Liver (tissue), 9 donors: Measurements from ENCODE around the gene CSRP1. TPM values are rescaled to one million over a fixed set of nuclear protein-coding genes. Genes with fewer than 3 reads are reported as not detected.

ENCODE experiments used
- DNase-seq: peaks from one replicate; pipeline ENCODE4 v3.0.0-alpha.2; 2017; ENCODE audit warnings: low spot score
- H3K27ac ChIP-seq, 2 donors: one replicate each; pipeline ENCODE4 v1.7.0; 2013; ENCODE audit warnings: inconsistent platforms in 2 of 2, low read length in 2 of 2, control low read depth in 1 of 2, low read depth in 1 of 2, mild to moderate bottlenecking in 1 of 2
- H3K27me3 ChIP-seq, 4 donors: one replicate each; pipeline versions ENCODE4 v1.6.1 to v1.7.0; 2013; ENCODE audit warnings: low read length in 3 of 4, inconsistent platforms in 1 of 4, mild to moderate bottlenecking in 1 of 4, moderate library complexity in 1 of 4; ENCODE audit not compliant: control insufficient read depth in 4 of 4, insufficient read depth in 4 of 4
- H3K36me3 ChIP-seq, 4 donors: one replicate each; pipeline versions ENCODE4 v1.6.1 to v1.7.0; 2013; ENCODE audit warnings: low read length in 3 of 4, mild to moderate bottlenecking in 3 of 4, low read depth in 1 of 4, moderate library complexity in 1 of 4; ENCODE audit not compliant: control insufficient read depth in 4 of 4, insufficient read depth in 3 of 4
- H3K4me1 ChIP-seq, 4 donors: one replicate each; pipeline versions ENCODE4 v1.6.1 to v1.7.0; 2013; ENCODE audit warnings: low read length in 3 of 4, mild to moderate bottlenecking in 3 of 4, moderate library complexity in 1 of 4; ENCODE audit not compliant: control insufficient read depth in 4 of 4, insufficient read depth in 4 of 4
- H3K4me3 ChIP-seq, 3 donors: one replicate each; pipeline versions ENCODE4 v1.6.1 to v1.7.0; 2013; ENCODE audit warnings: low read length in 3 of 3, control low read depth in 1 of 3, low read depth in 1 of 3, mild to moderate bottlenecking in 1 of 3
- H3K9ac ChIP-seq, 2 donors: one replicate each; pipeline ENCODE4 v1.7.0; 2013; ENCODE audit warnings: low read length in 2 of 2, mild to moderate bottlenecking in 2 of 2, moderate library complexity in 2 of 2, control low read depth in 1 of 2, low read depth in 1 of 2
- H3K9me3 ChIP-seq, 4 donors: one replicate each; pipeline versions ENCODE4 v1.6.1 to v1.7.0; 2013; ENCODE audit warnings: low read length in 3 of 4; ENCODE audit not compliant: control insufficient read depth in 4 of 4
- EGR1 ChIP-seq, 2 donors: IDR thresholded peaks; 2 replicates each; pipeline ENCODE4 v1.6.1; 2016 to 2018; ENCODE audit warnings: antibody characterized with exemption in 2 of 2, low read depth in 2 of 2
- FOXA2 ChIP-seq: IDR thresholded peaks from 2 replicates; pipeline ENCODE4 v1.6.1; 2016; ENCODE audit warnings: antibody characterized with exemption
- NR2F2 ChIP-seq: IDR thresholded peaks from 2 replicates; pipeline ENCODE4 v1.6.1; 2016; ENCODE audit warnings: antibody characterized with exemption
- RAD21 ChIP-seq, 2 donors: IDR thresholded peaks; 2 replicates each; pipeline ENCODE4 v1.6.1; 2016; ENCODE audit warnings: antibody characterized with exemption in 2 of 2, mild to moderate bottlenecking in 2 of 2
- SP1 ChIP-seq: IDR thresholded peaks from 2 replicates; pipeline ENCODE4 v1.6.1; 2018; ENCODE audit warnings: antibody characterized with exemption, mild to moderate bottlenecking
- WGBS: extraction: QIAGEN DNeasy Blood & Tissue Kit; methylation state at CpG from one replicate; pipeline ENCODE4 v1.1.7; 2013; 5-methylcytosine and 5-hydroxymethylcytosine counted together
- polyA plus RNA-seq, 2 donors: library from polyadenylated mRNA; stranded (reverse) in 1 of 2; unstranded in 1 of 2; fragments of 200-250 nt in 1 of 2; fragments of >200 nt in 1 of 2; fragmentation: Nextera tagmentation in 1 of 2; extraction: Ambion mirVana in 1 of 2; gene quantifications; one replicate each; pipeline versions ENCODE4 v1.2.1 to v1.2.3, GENCODE V29; 2013 to 2015
- total RNA-seq, 2 donors: library from RNA; depleted of rRNA; stranded (reverse); fragments of >200 nt; gene quantifications; one replicate each; pipeline ENCODE4 v1.2.3, GENCODE V29; 2014
- TF ChIP-seq, protein P1 (sequence below): IDR thresholded peaks from 2 replicates; pipeline ENCODE4 v1.6.1; 2016; ENCODE audit warnings: antibody characterized with exemption
- donor health status: healthy.
- donor health status: healthy.
- donor health status: healthy.
- donor health status: healthy.
- donor health status: healthy.

Gene CSRP1
- total and polyA plus RNA-seq, 4 donors, result 42.7 to 96.9 (median 68.3) TPM

DNA sequence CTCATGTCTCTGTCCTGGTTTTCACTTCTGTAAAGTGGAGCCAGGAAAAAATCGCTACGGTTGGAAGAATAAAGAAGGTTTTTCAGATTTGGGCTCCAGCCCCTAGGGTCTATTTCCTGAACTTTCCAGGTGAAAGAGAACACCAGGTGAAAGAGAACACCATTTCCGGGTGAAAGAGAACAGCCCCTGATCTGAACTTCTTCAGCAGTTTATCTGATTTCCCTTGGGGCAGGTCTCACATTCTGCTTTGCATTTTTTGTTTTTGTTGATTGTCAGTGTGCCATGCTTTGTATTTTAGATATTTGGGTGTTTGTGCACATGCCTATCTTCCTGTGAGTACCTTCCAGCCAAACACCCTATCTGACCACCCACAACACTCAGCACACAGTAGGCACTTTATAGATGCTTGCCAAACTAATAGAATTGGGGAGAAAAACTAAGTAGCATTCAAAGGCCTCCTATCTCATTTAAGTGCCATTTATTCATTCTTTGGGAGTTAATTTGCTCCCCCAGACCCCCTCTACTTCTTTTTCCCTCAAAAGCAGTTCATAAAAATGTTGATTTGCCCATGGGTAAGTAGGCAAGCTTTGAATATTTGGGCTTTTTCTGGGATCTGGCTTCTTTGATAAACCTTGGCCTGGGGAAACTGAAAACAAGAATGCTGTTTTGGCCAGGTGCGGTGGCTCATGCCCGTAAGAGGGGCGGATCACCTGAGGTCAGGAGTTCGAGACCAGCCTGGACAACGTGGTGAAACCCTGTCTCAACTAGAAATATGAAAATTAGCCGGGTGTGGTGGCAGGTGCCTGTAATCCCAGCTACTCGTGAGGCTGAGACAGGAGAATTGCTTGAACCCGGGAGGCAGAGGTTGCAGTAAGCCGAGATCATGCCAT, 34.2 kb upstream of the CSRP1 start:
- DNase-seq, result no peak
- 90% methylated on average over 12 of the region's 12 CpGs for WGBS
- Histone ChIP-seq H3K27me3 (peaks cover 0 to 3% (median 0%) of the 10 kb centered on the region in 4 donors), H3K4me1 (peaks cover 3 to 20% (median 15%) of the 10 kb centered on the region in 4 donors), H3K9ac (no peak overlapping the region), H3K36me3 (no peaks in the 10 kb centered on the region), H3K27ac (no peak overlapping the region), H3K4me3 (no peak overlapping the region), H3K9me3 (no peaks in the 10 kb centered on the region)
- no peak for TF ChIP-seq FOXA2
- TF ChIP-seq, protein P1, sequence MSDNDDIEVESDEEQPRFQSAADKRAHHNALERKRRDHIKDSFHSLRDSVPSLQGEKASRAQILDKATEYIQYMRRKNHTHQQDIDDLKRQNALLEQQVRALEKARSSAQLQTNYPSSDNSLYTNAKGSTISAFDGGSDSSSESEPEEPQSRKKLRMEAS, result no peak

DNA sequence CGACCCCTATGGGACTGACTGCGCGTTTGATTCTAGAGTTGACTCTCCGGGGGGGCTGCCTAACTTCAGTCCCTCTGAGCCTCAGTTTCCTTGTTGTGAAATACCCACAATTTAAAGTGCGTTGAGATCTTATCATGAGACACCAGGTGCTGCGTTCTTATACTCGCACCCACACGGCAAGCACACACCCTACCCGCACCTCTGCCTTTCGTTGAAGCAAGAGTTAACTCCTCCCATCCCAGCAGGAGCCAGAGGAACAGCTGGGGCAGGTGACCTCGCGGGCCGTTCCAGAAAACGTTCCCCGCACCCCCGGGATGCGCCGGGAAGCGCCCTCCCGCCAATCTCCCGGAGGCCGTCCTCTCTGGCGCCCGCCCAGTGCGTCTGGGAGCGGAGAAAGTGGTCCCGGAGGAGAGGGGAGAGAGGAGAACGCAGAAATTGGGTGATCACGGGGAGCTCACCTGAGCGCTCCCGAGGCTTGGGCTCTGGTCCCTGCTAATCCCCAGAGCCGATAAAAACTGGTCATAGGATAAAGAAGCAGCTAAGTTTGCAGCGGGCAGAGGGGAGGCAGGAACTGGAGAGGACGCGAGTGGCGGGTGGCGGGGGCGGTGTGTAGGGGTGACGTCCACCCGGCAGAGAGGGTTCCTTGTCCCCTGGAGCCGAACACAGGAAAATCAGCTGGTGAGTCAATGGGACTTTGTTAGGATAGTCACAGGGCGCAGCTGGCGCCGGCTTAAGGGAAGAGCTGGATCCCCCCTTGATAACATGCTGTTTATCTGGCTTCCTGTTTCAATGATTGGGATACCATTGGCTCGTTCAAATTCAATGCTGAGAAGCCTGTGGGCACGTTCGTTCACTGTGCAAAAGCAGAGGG, 32.9 kb upstream of the CSRP1 start:
- Histone ChIP-seq H3K9me3 (no peaks in the 10 kb centered on the region), H3K4me3 (peak overlapping the region; percentile 5 to 74 (median 37)), H3K27ac (peak overlapping the region; percentile 55 to 65), H3K36me3 (no peaks in the 10 kb centered on the region), H3K9ac (peak overlapping the region in 1 of 2 donors; percentile 39), H3K27me3 (peaks cover 0 to 3% (median 0%) of the 10 kb centered on the region in 4 donors), H3K4me1 (peaks cover 3 to 20% (median 15%) of the 10 kb centered on the region in 4 donors)
- no peak for DNase-seq
- 11% methylated on average over 47 of the region's 47 CpGs for WGBS
- TF ChIP-seq RAD21 (IDR thresholded peaks at IDR 0.05) (no peak), NR2F2 (no peak), EGR1 (IDR thresholded peaks at IDR 0.05; ENCODE audit: low read depth in 2 of 2) (no peak), FOXA2 (no peak)

DNA sequence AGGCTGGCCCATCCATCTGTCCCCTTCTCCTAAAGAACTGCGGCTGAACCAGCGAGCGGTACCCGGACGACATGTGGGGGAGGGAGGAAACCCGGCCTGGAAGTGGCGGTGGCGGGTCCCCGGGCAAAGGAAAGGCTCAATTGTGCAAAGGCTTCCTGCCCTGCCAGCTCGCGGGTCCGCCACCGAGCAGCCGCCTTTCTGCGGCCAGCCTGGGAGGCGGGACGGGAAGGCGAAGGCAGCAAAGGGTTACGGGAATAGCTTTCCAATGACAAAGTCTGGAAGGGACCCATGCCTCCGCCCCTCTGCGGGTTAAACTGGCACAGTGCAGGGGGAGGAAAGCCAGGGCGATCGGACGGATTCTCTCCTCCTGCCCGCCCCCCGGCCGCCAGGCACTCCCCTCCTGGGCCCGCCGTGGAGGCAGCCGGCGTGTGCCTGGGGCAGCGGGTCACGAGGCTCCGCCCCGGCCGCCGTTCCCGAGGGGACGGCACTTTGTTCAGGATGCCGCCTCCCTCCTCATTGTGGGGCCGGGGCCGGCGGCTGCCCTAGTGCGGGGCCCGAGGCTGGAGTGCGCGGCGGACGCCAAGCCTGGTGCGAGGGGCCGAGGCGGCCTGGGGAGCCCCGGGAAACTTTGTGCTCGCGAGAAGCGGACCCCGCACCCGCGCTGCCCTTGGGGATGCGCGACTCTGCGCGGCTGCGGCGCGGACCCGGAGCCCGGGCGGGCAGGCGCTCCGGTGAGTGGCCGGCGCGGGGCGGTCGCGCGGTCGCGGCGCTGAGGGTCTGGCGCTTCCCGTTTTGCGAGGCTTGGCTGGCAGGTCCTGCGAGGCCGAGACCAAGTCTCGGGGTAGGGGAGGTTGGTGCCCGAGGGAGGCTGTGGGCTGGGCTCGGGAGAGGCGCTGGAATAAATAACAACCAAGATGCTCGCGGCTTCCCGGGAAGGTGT, 32.0 kb upstream of the CSRP1 start, which contains the start of gene NAV1:
Gene NAV1, plus strand, starts transcription at position 516 of the 940 bp plus-strand sequence. CDS start 83,758 bp downstream, outside the sequence.
- H3K9ac ChIP-seq, result peak within 1 kb of the TSS in 1 of 2 donors; percentile 39
- no peak for DNase-seq
- H3K27me3 ChIP-seq, result peaks cover 0 to 3% (median 0%) of the 10 kb centered on the region in 4 donors

More for the DNA sequence above, 32.0 kb upstream of the CSRP1 start, which contains the start of gene NAV1:
- Histone ChIP-seq H3K4me1 (peaks cover 3 to 20% (median 15%) of the 10 kb centered on the region in 4 donors), H3K27ac (peak within 1 kb of the TSS; percentile 55 to 65), H3K4me3 (peak within 1 kb of the TSS; percentile 5 to 74 (median 53)), H3K9me3 (no peaks in the 10 kb centered on the region), H3K36me3 (no peaks in the 10 kb centered on the region)
- 2% methylated on average over 93 of the region's 93 CpGs for WGBS
- TF ChIP-seq SP1 (no peak), NR2F2 (peak; percentile 9)
